Astrocyte (in vitro differentiated cells and primary cell): ENCODE measurements around the gene CYBC1. TPM values are rescaled to one million over a fixed set of nuclear protein-coding genes. Genes with fewer than 3 reads are reported as not detected.

Source experiments
- DNase-seq: peaks from one replicate; pipeline ENCODE4 v3.0.0-alpha.2; 2010; ENCODE audit warnings: low read depth
- FAIRE-seq: peaks from 2 replicates; lab custom pipeline; 2011; peaks lifted over from hg19 to GRCh38; lab: Jason Lieb, UNC
- H2AFZ ChIP-seq: 2 replicates; pipeline ENCODE4 v1.6.0; 2012; ENCODE audit warnings: low read depth, low read length, inconsistent platforms
- H3K27ac ChIP-seq: 2 replicates; pipeline ENCODE4 v1.5.1; 2011; ENCODE audit warnings: low read depth, low read length, inconsistent platforms
- H3K27me3 ChIP-seq: 2 replicates; pipeline ENCODE4 v1.6.0; 2011; ENCODE audit warnings: low read length, inconsistent platforms; ENCODE audit not compliant: insufficient read depth
- H3K36me3 ChIP-seq: 2 replicates; pipeline ENCODE4 v1.5.1; 2011; ENCODE audit warnings: low read length, inconsistent platforms; ENCODE audit not compliant: insufficient read depth
- H3K4me1 ChIP-seq: 2 replicates; pipeline ENCODE4 v1.5.1; 2011; ENCODE audit warnings: low read length, inconsistent platforms; ENCODE audit not compliant: insufficient read depth
- H3K4me2 ChIP-seq: 2 replicates; pipeline ENCODE4 v1.6.0; 2012; ENCODE audit warnings: low read length, inconsistent platforms
- H3K4me3 ChIP-seq: 2 replicates; pipeline ENCODE4 v1.5.1; 2011; ENCODE audit warnings: low read depth, mild to moderate bottlenecking, low read length, inconsistent platforms; ENCODE audit not compliant: insufficient read depth
- H3K79me2 ChIP-seq: 2 replicates; pipeline ENCODE4 v1.6.0; 2012; ENCODE audit warnings: mild to moderate bottlenecking, low read length, inconsistent platforms; ENCODE audit not compliant: insufficient read depth
- H3K9ac ChIP-seq: 2 replicates; pipeline ENCODE4 v1.6.0; 2012; ENCODE audit warnings: mild to moderate bottlenecking, low read length, inconsistent platforms
- H3K9me3 ChIP-seq: 2 replicates; pipeline ENCODE4 v1.5.1; 2012; ENCODE audit warnings: low read depth, mild to moderate bottlenecking, low read length, inconsistent platforms; ENCODE audit not compliant: insufficient read depth
- H4K20me1 ChIP-seq: 2 replicates; pipeline ENCODE4 v1.6.0; 2012; ENCODE audit warnings: low read length, inconsistent platforms; ENCODE audit not compliant: insufficient read depth
- H3K27ac Mint-ChIP-seq: one replicate; pipeline ENCODE4 v1.8.0; 2021; ENCODE audit warnings: mild to moderate bottlenecking, mixed read lengths; ENCODE audit not compliant: unreplicated experiment
- H3K27me3 Mint-ChIP-seq: one replicate; pipeline ENCODE4 v1.8.0; 2021; ENCODE audit warnings: low read depth, mixed read lengths; ENCODE audit not compliant: unreplicated experiment
- H3K36me3 Mint-ChIP-seq: one replicate; pipeline ENCODE4 v1.8.0; 2021; ENCODE audit warnings: low read depth, mixed read lengths; ENCODE audit not compliant: unreplicated experiment
- H3K4me1 Mint-ChIP-seq: one replicate; pipeline ENCODE4 v1.8.0; 2021; ENCODE audit warnings: low read depth, mixed read lengths; ENCODE audit not compliant: unreplicated experiment
- H3K4me3 Mint-ChIP-seq: one replicate; pipeline ENCODE4 v1.8.0; 2021; ENCODE audit warnings: mild to moderate bottlenecking, moderate library complexity, mixed read lengths; ENCODE audit not compliant: unreplicated experiment
- H3K9me3 Mint-ChIP-seq: one replicate; pipeline ENCODE4 v1.8.0; 2021; ENCODE audit warnings: mild to moderate bottlenecking, mixed read lengths; ENCODE audit not compliant: unreplicated experiment
- EZH2 ChIP-seq: IDR thresholded peaks from 2 replicates; pipeline ENCODE4 v1.6.1; 2012; ENCODE audit warnings: mild to moderate bottlenecking, low read length, inconsistent platforms; ENCODE audit not compliant: insufficient read depth
- total RNA-seq: library from RNA; stranded (reverse); gene quantifications from 2 replicates; pipeline ENCODE4 v1.2.1, GENCODE V29; 2021
- TF ChIP-seq, protein P1 (sequence below): IDR thresholded peaks from 2 replicates; pipeline ENCODE4 v1.5.1; 2011; ENCODE audit warnings: low read depth, mild to moderate bottlenecking, inconsistent platforms, low read length, moderate library complexity; ENCODE audit not compliant: insufficient read depth

The CYBC1 gene
- total RNA-seq, 1 donor from 2014 or later = 67.3 TPM

DNA sequence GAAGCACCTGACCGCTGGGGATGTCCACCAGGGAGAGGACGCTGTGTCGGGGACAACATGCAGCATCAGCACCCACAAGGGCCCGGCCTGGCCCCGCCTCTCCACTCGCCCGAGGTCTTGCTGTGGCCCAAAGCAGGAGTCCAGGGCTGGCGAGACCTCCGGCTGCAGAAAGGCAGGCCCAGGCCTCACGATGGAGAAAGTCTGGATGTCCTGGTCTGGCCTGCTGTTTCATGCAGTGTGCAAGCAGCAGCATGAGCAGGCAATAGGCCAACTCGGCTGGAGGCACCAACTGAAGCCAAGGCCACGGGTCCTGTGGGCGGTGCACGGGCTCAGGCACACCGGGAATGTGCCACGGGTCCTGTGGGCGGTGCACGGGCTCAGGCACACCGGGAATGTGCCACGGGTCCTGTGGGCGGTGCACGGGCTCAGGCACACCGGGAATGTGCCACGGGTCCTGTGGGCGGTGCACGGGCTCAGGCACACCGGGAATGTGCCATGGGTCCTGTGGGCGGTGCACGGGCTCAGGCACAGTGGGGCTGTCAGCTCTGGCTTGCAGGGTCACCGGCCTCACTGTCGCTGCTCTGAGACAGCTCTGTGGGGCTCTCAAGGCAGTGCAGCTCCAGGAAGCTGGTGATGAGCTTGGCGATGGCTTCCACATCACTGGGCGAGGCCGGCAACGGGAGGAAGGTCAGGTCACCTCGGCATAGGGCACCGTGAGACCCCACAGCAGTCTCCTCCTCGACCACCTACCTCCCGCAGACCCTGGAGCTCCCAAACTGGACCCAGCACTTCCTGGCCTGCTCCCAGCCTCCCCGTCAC lies 6.9 kb downstream of the CYBC1 start:
- H4K20me1 ChIP-seq = peaks cover 42% of the 10 kb centered on the region
- peaks cover under 1% of the 10 kb centered on the region for H3K79me2 ChIP-seq
- no peaks in the 10 kb centered on the region for H3K27me3 ChIP-seq
- no peaks in the 10 kb centered on the region for H3K36me3 ChIP-seq
- H3K4me1 ChIP-seq = peaks cover 9% of the 10 kb centered on the region
- no peak for TF ChIP-seq EZH2
- TF ChIP-seq, protein P1, sequence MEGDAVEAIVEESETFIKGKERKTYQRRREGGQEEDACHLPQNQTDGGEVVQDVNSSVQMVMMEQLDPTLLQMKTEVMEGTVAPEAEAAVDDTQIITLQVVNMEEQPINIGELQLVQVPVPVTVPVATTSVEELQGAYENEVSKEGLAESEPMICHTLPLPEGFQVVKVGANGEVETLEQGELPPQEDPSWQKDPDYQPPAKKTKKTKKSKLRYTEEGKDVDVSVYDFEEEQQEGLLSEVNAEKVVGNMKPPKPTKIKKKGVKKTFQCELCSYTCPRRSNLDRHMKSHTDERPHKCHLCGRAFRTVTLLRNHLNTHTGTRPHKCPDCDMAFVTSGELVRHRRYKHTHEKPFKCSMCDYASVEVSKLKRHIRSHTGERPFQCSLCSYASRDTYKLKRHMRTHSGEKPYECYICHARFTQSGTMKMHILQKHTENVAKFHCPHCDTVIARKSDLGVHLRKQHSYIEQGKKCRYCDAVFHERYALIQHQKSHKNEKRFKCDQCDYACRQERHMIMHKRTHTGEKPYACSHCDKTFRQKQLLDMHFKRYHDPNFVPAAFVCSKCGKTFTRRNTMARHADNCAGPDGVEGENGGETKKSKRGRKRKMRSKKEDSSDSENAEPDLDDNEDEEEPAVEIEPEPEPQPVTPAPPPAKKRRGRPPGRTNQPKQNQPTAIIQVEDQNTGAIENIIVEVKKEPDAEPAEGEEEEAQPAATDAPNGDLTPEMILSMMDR = no peak
- no peak for DNase-seq
- no peak overlapping the region for H3K27ac Mint-ChIP-seq
- no peak for FAIRE-seq
- H3K36me3 Mint-ChIP-seq = peaks cover 8% of the 10 kb centered on the region
- H3K9ac ChIP-seq = no peak overlapping the region
- no peak overlapping the region for H2AFZ ChIP-seq
- no peak overlapping the region for H3K4me3 ChIP-seq
- no peak overlapping the region for H3K27ac ChIP-seq
- no peaks in the 10 kb centered on the region for H3K27me3 Mint-ChIP-seq
- H3K9me3 ChIP-seq = no peaks in the 10 kb centered on the region
- no peaks in the 10 kb centered on the region for H3K4me1 Mint-ChIP-seq
- no peak overlapping the region for H3K4me3 Mint-ChIP-seq
- peaks cover 1% of the 10 kb centered on the region for H3K9me3 Mint-ChIP-seq
- no peak overlapping the region for H3K4me2 ChIP-seq

DNA sequence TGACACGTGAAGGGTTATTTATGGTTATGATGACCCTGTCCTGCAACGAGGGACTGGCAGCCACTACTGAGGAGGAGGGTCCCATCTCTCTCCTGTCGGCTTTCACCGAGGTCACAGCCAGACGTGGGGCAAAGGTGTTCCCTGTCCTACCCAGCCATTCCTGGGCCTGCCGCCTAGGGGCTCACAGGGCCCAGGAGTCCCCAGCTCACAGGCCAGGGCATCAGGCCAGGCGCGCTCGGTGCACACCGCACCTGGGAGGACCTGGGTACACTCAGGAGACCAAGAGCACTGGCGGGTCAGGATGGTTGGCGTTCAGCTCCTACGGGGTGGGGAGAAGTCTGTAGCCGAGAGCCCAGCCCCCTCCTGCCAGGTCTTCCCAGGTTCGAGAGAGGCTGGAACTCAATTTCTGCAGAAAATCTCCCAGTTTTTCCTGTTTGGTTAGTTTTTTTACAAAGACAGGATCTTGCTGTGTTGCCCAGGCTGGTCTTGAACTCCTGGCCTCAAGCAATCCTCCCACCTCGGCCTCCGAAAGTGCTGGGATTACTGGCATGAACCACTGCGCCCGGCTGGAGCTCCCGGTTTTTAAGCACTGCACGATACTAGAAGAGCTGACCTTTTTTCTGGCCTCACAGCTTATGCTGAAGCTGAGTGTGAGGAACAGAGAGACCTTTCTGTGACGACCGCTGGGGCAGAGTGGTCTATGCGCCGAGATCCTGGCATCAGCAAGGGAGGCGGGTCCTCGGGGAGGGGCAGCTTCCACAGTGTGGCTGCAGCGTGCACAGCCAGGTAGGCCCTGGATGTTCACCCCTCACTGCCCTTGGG lies 7.7 kb downstream of the CYBC1 start:
- Histone ChIP-seq H3K4me2 (no peak overlapping the region), H3K9ac (no peak overlapping the region), H3K9me3 (no peaks in the 10 kb centered on the region), H3K4me3 (no peak overlapping the region), H3K36me3 (no peaks in the 10 kb centered on the region), H3K27ac (no peak overlapping the region), H3K4me1 (peaks cover 9% of the 10 kb centered on the region), H2AFZ (no peak overlapping the region), H3K79me2 (no peaks in the 10 kb centered on the region), H4K20me1 (peaks cover 42% of the 10 kb centered on the region), H3K27me3 (no peaks in the 10 kb centered on the region)
- FAIRE-seq (no peak), DNase-seq (no peak)
- Mint-ChIP-seq H3K4me3 (no peak overlapping the region), H3K27me3 (no peaks in the 10 kb centered on the region), H3K27ac (no peak overlapping the region), H3K36me3 (peaks cover 8% of the 10 kb centered on the region), H3K9me3 (peaks cover 1% of the 10 kb centered on the region), H3K4me1 (no peaks in the 10 kb centered on the region)
- no peak for TF ChIP-seq EZH2
- TF ChIP-seq, protein P1 = no peak
